ENCODE results near the gene ANGEL1. TPM values are rescaled to one million over a fixed set of nuclear protein-coding genes. Genes with fewer than 3 reads are reported as not detected.

ANGEL1 gene
- total RNA-seq, 2 experiments from 2014 or later: 17.0 to 19.8 TPM

GRCh38 chr14:76833011-76833410 lies 20.3 kb upstream of the ANGEL1 start:
- Mint-ChIP-seq H3K4me3 (no peak overlapping the region), H3K36me3 (ENCODE audit: low read depth) (no peaks in the 10 kb centered on the region), H3K4me1 (ENCODE audit: low read depth) (no peaks in the 10 kb centered on the region), H3K9me3 (no peaks in the 10 kb centered on the region), H3K27me3 (ENCODE audit: low read depth) (no peaks in the 10 kb centered on the region), H3K27ac (no peak overlapping the region)
- CTCF ChIA-PET: interaction anchor here (0.5 kb wide), 1 partner anchor 44 kb away, joined by 4 read pairs; no protein-coding TSS in a partner anchor
- no peak for DNase-seq
- intact Hi-C loops (cut with micrococcal nuclease): no loop called here

- Mint-ChIP-seq H3K36me3 (ENCODE audit: low read depth) (no peaks in the 10 kb centered on the region), H3K27me3 (ENCODE audit: low read depth) (no peaks in the 10 kb centered on the region), H3K27ac (no peak overlapping the region), H3K9me3 (no peaks in the 10 kb centered on the region), H3K4me3 (no peak overlapping the region), H3K4me1 (ENCODE audit: low read depth) (no peaks in the 10 kb centered on the region)
- no peak for DNase-seq
- intact Hi-C loops (cut with micrococcal nuclease): no loop called here
- CTCF ChIA-PET: interaction anchor here (0.5 kb wide), 1 partner anchor 43 kb away, joined by 4 read pairs; no protein-coding TSS in a partner anchor
Observed at GRCh38 chr14:76832503-76832988, 19.9 kb upstream of the ANGEL1 start.

- no peaks in the 10 kb centered on the region for H3K4me1 Mint-ChIP-seq (ENCODE audit: low read depth)
- no peaks in the 10 kb centered on the region for H3K36me3 Mint-ChIP-seq (ENCODE audit: low read depth)
- intact Hi-C loops (cut with micrococcal nuclease): no loop called here
- H3K9me3 Mint-ChIP-seq: no peaks in the 10 kb centered on the region
- no peak overlapping the region for H3K27ac Mint-ChIP-seq
- no peak for DNase-seq
- no peak overlapping the region for H3K4me3 Mint-ChIP-seq
- CTCF ChIA-PET: interaction anchor here (0.9 to 1.8 kb wide), 3 partner anchors 46 to 121 kb away, joined by 3 to 6 read pairs (median 5); no protein-coding TSS in a partner anchor
- H3K27me3 Mint-ChIP-seq (ENCODE audit: low read depth): no peaks in the 10 kb centered on the region
Observed at GRCh38 chr14:76830556-76830955, 17.9 kb upstream of the ANGEL1 start.

GRCh38 chr14:76829650-76830421 lies 17.2 kb upstream of the ANGEL1 start:
- no peaks in the 10 kb centered on the region for H3K9me3 Mint-ChIP-seq
- CTCF ChIA-PET: interaction anchor here (0.9 to 1.8 kb wide), 2 partner anchors 45 to 120 kb away, joined by 3 to 6 read pairs; no protein-coding TSS in a partner anchor
- no peaks in the 10 kb centered on the region for H3K27me3 Mint-ChIP-seq (ENCODE audit: low read depth)
- intact Hi-C loops (cut with micrococcal nuclease): no loop called here
- H3K27ac Mint-ChIP-seq: no peak overlapping the region
- DNase-seq: no peak
- H3K36me3 Mint-ChIP-seq (ENCODE audit: low read depth): no peaks in the 10 kb centered on the region
- H3K4me3 Mint-ChIP-seq: no peak overlapping the region
- no peaks in the 10 kb centered on the region for H3K4me1 Mint-ChIP-seq (ENCODE audit: low read depth)

GRCh38 chr14:76829013-76829365 lies 16.3 kb upstream of the ANGEL1 start:
- H3K27me3 Mint-ChIP-seq (ENCODE audit: low read depth): no peaks in the 10 kb centered on the region
- no peak overlapping the region for H3K27ac Mint-ChIP-seq
- H3K36me3 Mint-ChIP-seq (ENCODE audit: low read depth): no peaks in the 10 kb centered on the region
- intact Hi-C loops (cut with micrococcal nuclease): no loop called here
- H3K4me3 Mint-ChIP-seq: no peak overlapping the region
- CTCF ChIA-PET: no interaction called here
- no peaks in the 10 kb centered on the region for H3K4me1 Mint-ChIP-seq (ENCODE audit: low read depth)
- no peak for DNase-seq
- no peaks in the 10 kb centered on the region for H3K9me3 Mint-ChIP-seq

GRCh38 chr14:76828339-76829012 lies 15.8 kb upstream of the ANGEL1 start:
- Mint-ChIP-seq H3K27me3 (ENCODE audit: low read depth) (no peaks in the 10 kb centered on the region), H3K9me3 (no peaks in the 10 kb centered on the region), H3K4me1 (ENCODE audit: low read depth) (no peaks in the 10 kb centered on the region), H3K4me3 (no peak overlapping the region), H3K36me3 (ENCODE audit: low read depth) (no peaks in the 10 kb centered on the region), H3K27ac (no peak overlapping the region)
- CTCF ChIA-PET: no interaction called here
- intact Hi-C loops (cut with micrococcal nuclease): no loop called here
- DNase-seq: no peak

GRCh38 chr14:76827696-76828296 lies 15.1 kb upstream of the ANGEL1 start:
- CTCF ChIA-PET: interaction anchor here (2.4 kb wide), 1 partner anchor 47 kb away, joined by 6 read pairs; no protein-coding TSS in a partner anchor
- intact Hi-C loops (cut with micrococcal nuclease): no loop called here

GRCh38 chr14:76826122-76826521 lies 13.4 kb upstream of the ANGEL1 start, which contains the start of gene LRRC74A:
LRRC74A (plus strand) TSS chr14:76826408; CDS start chr14:76826698, 290 bp downstream.
- H3K4me3 Mint-ChIP-seq: no peak within 1 kb of the TSS
- H3K27ac Mint-ChIP-seq: no peak within 1 kb of the TSS
- intact Hi-C loops (cut with micrococcal nuclease): no loop called here
- H3K4me1 Mint-ChIP-seq (ENCODE audit: low read depth): no peaks in the 10 kb centered on the region
- CTCF ChIA-PET: interaction anchor here (0.8 to 2.4 kb wide), 2 partner anchors 15 to 48 kb away, joined by 3 to 6 read pairs; no protein-coding TSS in a partner anchor
- no peaks in the 10 kb centered on the region for H3K36me3 Mint-ChIP-seq (ENCODE audit: low read depth)
- peak; percentile 18 for DNase-seq
- no peaks in the 10 kb centered on the region for H3K27me3 Mint-ChIP-seq (ENCODE audit: low read depth)
- H3K9me3 Mint-ChIP-seq: no peaks in the 10 kb centered on the region

More at GRCh38 chr14:76827696-76828296, 15.1 kb upstream of the ANGEL1 start:
- Mint-ChIP-seq H3K36me3 (ENCODE audit: low read depth) (no peaks in the 10 kb centered on the region), H3K9me3 (no peaks in the 10 kb centered on the region), H3K27me3 (ENCODE audit: low read depth) (no peaks in the 10 kb centered on the region), H3K27ac (no peak overlapping the region), H3K4me3 (no peak overlapping the region), H3K4me1 (ENCODE audit: low read depth) (no peaks in the 10 kb centered on the region)
- DNase-seq: no peak

GRCh38 chr14:76820700-76821099 lies 8.0 kb upstream of the ANGEL1 start:
- Mint-ChIP-seq H3K9me3 (no peaks in the 10 kb centered on the region), H3K27me3 (ENCODE audit: low read depth) (peaks cover 2% of the 10 kb centered on the region), H3K27ac (no peak overlapping the region), H3K4me3 (no peak overlapping the region), H3K36me3 (ENCODE audit: low read depth) (no peaks in the 10 kb centered on the region), H3K4me1 (ENCODE audit: low read depth) (no peaks in the 10 kb centered on the region)
- no peak for DNase-seq
- CTCF ChIA-PET: interaction anchor here (0.7 kb wide), 1 partner anchor 860 kb away, joined by 3 read pairs; no protein-coding TSS in a partner anchor
- intact Hi-C loops (cut with micrococcal nuclease): no loop called here

GRCh38 chr14:76814726-76815645 lies 2.3 kb upstream of the ANGEL1 start:
- Mint-ChIP-seq H3K27ac (no peak overlapping the region), H3K4me1 (ENCODE audit: low read depth) (peaks cover 15% of the 10 kb centered on the region), H3K36me3 (ENCODE audit: low read depth) (peaks cover under 1% of the 10 kb centered on the region), H3K4me3 (no peak overlapping the region), H3K27me3 (ENCODE audit: low read depth) (no peaks in the 10 kb centered on the region), H3K9me3 (no peaks in the 10 kb centered on the region)
- CTCF ChIA-PET: interaction anchor here (0.6 to 1.6 kb wide), 3 partner anchors 30 to 152 kb away, joined by 3 to 5 read pairs (median 4); no protein-coding TSS in a partner anchor
- no peak for DNase-seq
- intact Hi-C loops (cut with micrococcal nuclease): no loop called here

- H3K9me3 Mint-ChIP-seq: no peaks in the 10 kb centered on the region
- H3K4me3 Mint-ChIP-seq: peak overlapping the region; percentile 91
- peaks cover 24% of the 10 kb centered on the region for H3K4me1 Mint-ChIP-seq (ENCODE audit: low read depth)
- DNase-seq: peak; percentile 17
- peaks cover 8% of the 10 kb centered on the region for H3K36me3 Mint-ChIP-seq (ENCODE audit: low read depth)
- CTCF ChIA-PET: interaction anchor here (0.6 to 2.9 kb wide), 13 partner anchors 10 to 257 kb away, joined by 3 to 20 read pairs (median 4); partner anchors contain the start of gene LRRC74A
- intact Hi-C loops (cut with micrococcal nuclease): loop anchor here (1.0 to 2.0 kb wide), 2 partner anchors 286 to 661 kb away; partner anchors contain the start of genes CIPC and GPATCH2L
- H3K27me3 Mint-ChIP-seq (ENCODE audit: low read depth): no peaks in the 10 kb centered on the region
- peak overlapping the region; percentile 81 for H3K27ac Mint-ChIP-seq
Observed at GRCh38 chr14:76812093-76812421, 625 bp downstream of the ANGEL1 start.
